IMR-90 (cell line): ENCODE measurements around the gene SCARF1. TPM values are rescaled to one million over a fixed set of nuclear protein-coding genes. Genes with fewer than 3 reads are reported as not detected.

Experiments used
- ATAC-seq: fragments of 200-7000 bp; cut with Tn5 transposase; 2 replicates; pipeline ENCODE4 v1.9.1; 2020; ENCODE audit warnings: low read depth, mild to moderate bottlenecking, moderate library complexity
- BruUV-seq: library from RNA; stranded (reverse); fragments of 400-500 nt; replicated peaks from 2 replicates; lab custom pipeline; 2021; lab: Mats Ljungman, UMichigan
- CTCF ChIA-PET: fragments of 300-600 bp; formaldehyde crosslinking; extraction: SDS; loops from one replicate; lab custom pipeline; 2021; ENCODE audit warnings: antibody characterized with exemption; lab: Yijun Ruan, JAX
- POLR2A ChIA-PET: fragments of 300-600 bp; sonication (Branson Sonifier 250); formaldehyde crosslinking; loops from one replicate; lab custom pipeline; 2022; ENCODE audit warnings: antibody characterized with exemption; ENCODE audit not compliant: unreplicated experiment; lab: Charles Lee
- DNase-seq: peaks from one replicate; pipeline ENCODE4 v3.0.0; 2013
- H2AFZ ChIP-seq: replicated peaks from 2 replicates; pipeline ENCODE3; 2013; ENCODE audit warnings: low read length, mild to moderate bottlenecking; ENCODE audit not compliant: poor library complexity
- H2AK5ac ChIP-seq: 2 replicates; pipeline ENCODE4 v1.6.1; 2013; ENCODE audit warnings: low read depth, low read length, inconsistent platforms
- H2AK9ac ChIP-seq: replicated peaks from 2 replicates; pipeline ENCODE3; 2013; ENCODE audit warnings: mild to moderate bottlenecking, low read depth, low read length, moderate library complexity; ENCODE audit not compliant: poor library complexity
- H2BK120ac ChIP-seq: 2 replicates; pipeline ENCODE4 v1.6.1; 2013; ENCODE audit warnings: low read depth, low read length, inconsistent platforms
- H2BK15ac ChIP-seq: 3 replicates; pipeline ENCODE4 v1.6.1; 2013; ENCODE audit warnings: low read depth, low read length, inconsistent platforms
- H2BK20ac ChIP-seq: 2 replicates; pipeline ENCODE4 v1.6.1; 2013; ENCODE audit warnings: low read depth, mild to moderate bottlenecking, inconsistent platforms, low read length, moderate library complexity
- H2BK5ac ChIP-seq: 2 replicates; pipeline ENCODE4 v1.6.1; 2013; ENCODE audit warnings: mild to moderate bottlenecking, low read depth, low read length, inconsistent platforms; ENCODE audit not compliant: poor library complexity, severe bottlenecking
- H3K14ac ChIP-seq: replicated peaks from 2 replicates; pipeline ENCODE4 v1.6.1; 2013; ENCODE audit warnings: low read depth, low read length, inconsistent platforms
- H3K18ac ChIP-seq: 2 replicates; pipeline ENCODE4 v1.6.1; 2013; ENCODE audit warnings: low read depth, low read length, control low read depth
- H3K23ac ChIP-seq: 2 replicates; pipeline ENCODE4 v1.6.1; 2013; ENCODE audit warnings: low read depth, low read length, inconsistent platforms
- H3K27ac ChIP-seq: 2 replicates; pipeline ENCODE4 v1.5.1; 2013; ENCODE audit warnings: mild to moderate bottlenecking, control low read depth, low read length; ENCODE audit not compliant: insufficient read depth
- H3K27me3 ChIP-seq: 2 replicates; pipeline ENCODE4 v1.6.1; 2013; ENCODE audit warnings: low read length; ENCODE audit not compliant: control insufficient read depth, insufficient read depth
- H3K36me3 ChIP-seq: 2 replicates; pipeline ENCODE4 v1.6.1; 2013; ENCODE audit warnings: low read length, mixed read lengths; ENCODE audit not compliant: control insufficient read depth, insufficient read depth
- H3K4ac ChIP-seq: 2 replicates; pipeline ENCODE4 v1.6.1; 2013; ENCODE audit warnings: low read depth, low read length, inconsistent platforms
- H3K4me1 ChIP-seq: 2 replicates; pipeline ENCODE4 v1.6.1; 2013; ENCODE audit warnings: low read length, mixed read lengths; ENCODE audit not compliant: control insufficient read depth, insufficient read depth
- H3K4me2 ChIP-seq: 2 replicates; pipeline ENCODE4 v1.6.1; 2013; ENCODE audit warnings: low read depth, mild to moderate bottlenecking, control low read depth, low read length, moderate library complexity
- H3K4me3 ChIP-seq: 2 replicates; pipeline ENCODE4 v1.5.1; 2013; ENCODE audit warnings: low read depth, mild to moderate bottlenecking, control low read depth, low read length, moderate library complexity; ENCODE audit not compliant: insufficient read depth
- H3K56ac ChIP-seq: 2 replicates; pipeline ENCODE4 v1.6.1; 2013; ENCODE audit warnings: low read length, inconsistent platforms; ENCODE audit not compliant: insufficient read depth; ENCODE audit errors: extremely low read depth
- H3K79me1 ChIP-seq, 2 experiments: 2 replicates each; pipeline ENCODE4 v1.6.1; 2013; ENCODE audit warnings: low read length in 2 of 2, inconsistent platforms in 1 of 2, low read depth in 1 of 2
- H3K9ac ChIP-seq: 2 replicates; pipeline ENCODE4 v1.6.1; 2013; ENCODE audit warnings: low read depth, low read length, control low read depth
- H3K9me1 ChIP-seq: 2 replicates; pipeline ENCODE4 v1.6.1; 2013; ENCODE audit warnings: low read length, inconsistent platforms; ENCODE audit not compliant: insufficient read depth
- H3K9me3 ChIP-seq: 2 replicates; pipeline ENCODE4 v1.6.1; 2013; ENCODE audit warnings: low read length; ENCODE audit not compliant: control insufficient read depth, insufficient read depth
- H4K20me1 ChIP-seq: 2 replicates; pipeline ENCODE4 v1.6.1; 2013; ENCODE audit warnings: low read length, inconsistent platforms; ENCODE audit not compliant: insufficient read depth
- H4K5ac ChIP-seq: 2 replicates; pipeline ENCODE4 v1.6.1; 2013; ENCODE audit warnings: mild to moderate bottlenecking, low read depth, low read length, control low read depth
- H4K8ac ChIP-seq, 2 experiments: 2 replicates each; pipeline ENCODE4 v1.6.1; 2013; ENCODE audit warnings: low read depth in 2 of 2, low read length in 2 of 2, control low read depth in 1 of 2, inconsistent platforms in 1 of 2
- H4K91ac ChIP-seq: 2 replicates; pipeline ENCODE4 v1.6.1; 2013; ENCODE audit warnings: low read depth, low read length, inconsistent platforms; ENCODE audit not compliant: insufficient read depth
- BHLHE40 ChIP-seq: fragments of 150-350 bp; IDR thresholded peaks from 2 replicates; pipeline ENCODE4 v1.6.1; 2016; ENCODE audit warnings: mild to moderate bottlenecking, low read depth, low read length
- CEBPB ChIP-seq: IDR thresholded peaks from 2 replicates; pipeline ENCODE4 v1.6.1; 2012; ENCODE audit warnings: low read depth, low read length, improper control_type of control experiment
- CHD1 ChIP-seq: IDR thresholded peaks from 2 replicates; pipeline ENCODE4 v1.6.1; 2012; ENCODE audit warnings: low read depth, low read length, improper control_type of control experiment
- CTCF ChIP-seq: conservative IDR thresholded peaks from 2 replicates; pipeline ENCODE4 v1.5.1; 2012; ENCODE audit warnings: mild to moderate bottlenecking, low read depth, low read length, improper control_type of control experiment
- ELK1 ChIP-seq: fragments of 150-350 bp; IDR thresholded peaks from 2 replicates; pipeline ENCODE4 v1.6.1; 2016; ENCODE audit warnings: low read depth, mild to moderate bottlenecking, low read length, moderate library complexity, borderline replicate concordance
- FOS ChIP-seq: fragments of 150-350 bp; IDR thresholded peaks from 2 replicates; pipeline ENCODE4 v1.6.1; 2016; ENCODE audit warnings: low read depth, low read length
- MAFK ChIP-seq: IDR thresholded peaks from 2 replicates; pipeline ENCODE4 v1.6.1; 2012; ENCODE audit warnings: low read depth, low read length, improper control_type of control experiment
- MAZ ChIP-seq: IDR thresholded peaks from 2 replicates; pipeline ENCODE4 v1.6.1; 2012; ENCODE audit warnings: low read depth, mild to moderate bottlenecking, low read length, improper control_type of control experiment, moderate library complexity, borderline replicate concordance
- MXI1 ChIP-seq: IDR thresholded peaks from 2 replicates; pipeline ENCODE4 v1.6.1; 2012; ENCODE audit warnings: low read depth, mild to moderate bottlenecking, low read length, moderate library complexity, borderline replicate concordance
- NFE2L2 ChIP-seq: fragments of 150-350 bp; IDR thresholded peaks from 2 replicates; pipeline ENCODE4 v1.6.1; 2016; ENCODE audit warnings: low read depth, mild to moderate bottlenecking, low read length
- POLR2A ChIP-seq: IDR thresholded peaks from 2 replicates; pipeline ENCODE4 v1.6.1; 2012; ENCODE audit warnings: mild to moderate bottlenecking, low read depth, low read length
- RAD21 ChIP-seq: IDR thresholded peaks from 2 replicates; pipeline ENCODE4 v1.6.1; 2012; ENCODE audit warnings: low read length, improper control_type of control experiment
- RCOR1 ChIP-seq: IDR thresholded peaks from 2 replicates; pipeline ENCODE4 v1.6.1; 2012; ENCODE audit warnings: mild to moderate bottlenecking, low read length, improper control_type of control experiment; ENCODE audit not compliant: insufficient replicate concordance
- RFX5 ChIP-seq: IDR thresholded peaks from 2 replicates; pipeline ENCODE4 v1.8.0; 2012; ENCODE audit warnings: low read depth, mild to moderate bottlenecking, low read length, moderate library complexity
- SMC3 ChIP-seq: fragments of 150-350 bp; IDR thresholded peaks from 2 replicates; pipeline ENCODE4 v1.6.1; 2016; ENCODE audit warnings: low read depth, mild to moderate bottlenecking, antibody characterized with exemption, low read length, moderate library complexity
- USF2 ChIP-seq: fragments of 150-350 bp; IDR thresholded peaks from 2 replicates; pipeline ENCODE4 v1.6.1; 2017; ENCODE audit warnings: mild to moderate bottlenecking, antibody characterized with exemption, low read length, low read depth
- WGBS, 2 experiments: methylation state at CpG; one replicate each; pipeline versions ENCODE4 v1.1.5 to v1.1.7; 2013; ENCODE audit warnings: missing lambda C conversion rate in 2 of 2; ENCODE audit not compliant: insufficient read length in 1 of 2; ENCODE audit errors: extremely low coverage in 2 of 2; 5-methylcytosine and 5-hydroxymethylcytosine counted together
- dilution Hi-C: fragments of 300-500 bp; cut with HindIII; formaldehyde crosslinking; loops from one replicate; pipeline ENCODE4 v1.14.3; 2018; ENCODE audit warnings: low sequenced_read_pairs; ENCODE audit not compliant: unreplicated experiment
- in situ Hi-C: fragments of 300-500 bp; cut with MboI; formaldehyde crosslinking; loops from 3 replicates; pipeline ENCODE4 v1.14.3; 2019; ENCODE audit warnings: low sequenced_read_pairs, inconsistent platforms, mixed read lengths
- intact Hi-C: fragments of 100-400 bp; cut with micrococcal nuclease; formaldehyde crosslinking; loops from 2 replicates; pipeline ENCODE4 v1.10.0; 2022
- polyA plus RNA-seq, 3 experiments: library from polyadenylated mRNA; depleted of rRNA; stranded (reverse); fragments of >200 nt; gene quantifications; 2 replicates each; pipeline ENCODE4 v1.2.3, GENCODE V29; 2012; ENCODE audit warnings: low replicate concordance in 1 of 3
- total RNA-seq: library from RNA; depleted of rRNA; stranded (reverse); fragments of >200 nt; gene quantifications from 2 replicates; pipeline ENCODE4 v1.2.3, GENCODE V29; 2012

SCARF1 gene
- total and polyA plus RNA-seq, 2 of the 4 experiments (the other 2 are of a cell fraction) = 0.18 to 0.43 TPM

- no peak overlapping the region for H3K4ac ChIP-seq
- dilution Hi-C loops (no loop called here), in situ Hi-C loops (no loop called here), intact Hi-C loops (no loop called here)
- peaks cover 3% of the 10 kb centered on the region; the same call in 1 of the 2 replicates for H3K9me3 ChIP-seq
- H3K18ac ChIP-seq = no peak overlapping the region
- no peak overlapping the region for H2AK5ac ChIP-seq
- H2BK15ac ChIP-seq = no peak overlapping the region
- H2BK20ac ChIP-seq = no peak overlapping the region
- no peak overlapping the region for H3K4me2 ChIP-seq
- H2AFZ ChIP-seq = no peak overlapping the region
- H2BK120ac ChIP-seq = no peak overlapping the region
- H3K27ac ChIP-seq = no peak overlapping the region
- ChIA-PET CTCF (interaction anchor here (0.7 kb wide), 2 partner anchors 17 to 21 kb away, joined by 4 read pairs; no protein-coding TSS in a partner anchor), POLR2A (no interaction called here)
- no peak overlapping the region for H4K5ac ChIP-seq
- no peak overlapping the region for H4K8ac ChIP-seq
- no peak overlapping the region for H3K9ac ChIP-seq
- H3K4me1 ChIP-seq = no peaks in the 10 kb centered on the region
- WGBS, 2 experiments = no CpG with 5 or more reads among the region's 8 CpGs
- H3K27me3 ChIP-seq = no peaks in the 10 kb centered on the region
- H3K9me1 ChIP-seq = no peaks in the 10 kb centered on the region
- H4K20me1 ChIP-seq = no peaks in the 10 kb centered on the region
- H3K23ac ChIP-seq = no peak overlapping the region
- H3K36me3 ChIP-seq = no peaks in the 10 kb centered on the region
- DNase-seq = no peak
- no peak overlapping the region for H3K56ac ChIP-seq
- no TSS peak for BruUV-seq
- H4K91ac ChIP-seq = no peak overlapping the region
- no peak overlapping the region for H3K14ac ChIP-seq
- no peak for ATAC-seq
- TF ChIP-seq NFE2L2 (no peak), MAZ (no peak), CTCF (no peak), BHLHE40 (no peak), USF2 (no peak), MXI1 (no peak), RCOR1 (no peak), CHD1 (no peak), POLR2A (no peak), CEBPB (no peak), RAD21 (no peak), MAFK (no peak), RFX5 (no peak), SMC3 (no peak), FOS (no peak), ELK1 (no peak)
- no peaks in the 10 kb centered on the region; a peak in 1 of 4 replicates for H3K79me1 ChIP-seq
- H3K4me3 ChIP-seq = no peak overlapping the region
- H2AK9ac ChIP-seq = no peak overlapping the region
- H2BK5ac ChIP-seq = no peak overlapping the region
Observed at GRCh38 chr17:1690544-1691221, 45.2 kb upstream of the SCARF1 start.
